Glutamatergic neuron (in vitro differentiated cells): ENCODE measurements around the gene ERI3. TPM values are rescaled to one million over a fixed set of nuclear protein-coding genes. Genes with fewer than 3 reads are reported as not detected.

Experiments used
- DNase-seq: peaks from one replicate; pipeline ENCODE4 v3.0.0; 2022
- H3K27ac Mint-ChIP-seq: one replicate; pipeline ENCODE4 v1.8.0; 2020; ENCODE audit warnings: mild to moderate bottlenecking, mixed read lengths, inconsistent platforms; ENCODE audit not compliant: unreplicated experiment
- H3K27me3 Mint-ChIP-seq: one replicate; pipeline ENCODE4 v1.8.0; 2020; ENCODE audit warnings: mild to moderate bottlenecking, moderate library complexity, mixed read lengths, inconsistent platforms; ENCODE audit not compliant: unreplicated experiment
- H3K36me3 Mint-ChIP-seq: one replicate; pipeline ENCODE4 v1.8.0; 2020; ENCODE audit warnings: mild to moderate bottlenecking, mixed read lengths, inconsistent platforms; ENCODE audit not compliant: unreplicated experiment
- H3K4me1 Mint-ChIP-seq: one replicate; pipeline ENCODE4 v1.8.0; 2020; ENCODE audit warnings: mild to moderate bottlenecking, low read depth, mixed read lengths, inconsistent platforms; ENCODE audit not compliant: unreplicated experiment
- H3K4me3 Mint-ChIP-seq: one replicate; pipeline ENCODE4 v1.8.0; 2020; ENCODE audit warnings: mild to moderate bottlenecking, mixed read lengths, inconsistent platforms; ENCODE audit not compliant: unreplicated experiment
- H3K9me3 Mint-ChIP-seq: one replicate; pipeline ENCODE4 v1.8.0; 2020; ENCODE audit warnings: mild to moderate bottlenecking, moderate library complexity, mixed read lengths, inconsistent platforms; ENCODE audit not compliant: unreplicated experiment
- total RNA-seq: library from RNA; stranded (reverse); fragmentation: NEBNext Ultra II Directional; extraction: Animal tissue kit (Norgen Biotek cat#: 25700); gene quantifications from one replicate; pipeline ENCODE4 v1.2.1, GENCODE V29; 2021; ENCODE audit not compliant: unreplicated experiment
- TF ChIP-seq, protein P1 (sequence below): fragments of 200-600 bp; sonication (generic); IDR thresholded peaks from one replicate; pipeline ENCODE4 v1.5.0; 2021; ENCODE audit not compliant: partially characterized antibody, unreplicated experiment

The ERI3 gene
- total RNA-seq, 1 donor from 2014 or later: 37.0 TPM

DNA sequence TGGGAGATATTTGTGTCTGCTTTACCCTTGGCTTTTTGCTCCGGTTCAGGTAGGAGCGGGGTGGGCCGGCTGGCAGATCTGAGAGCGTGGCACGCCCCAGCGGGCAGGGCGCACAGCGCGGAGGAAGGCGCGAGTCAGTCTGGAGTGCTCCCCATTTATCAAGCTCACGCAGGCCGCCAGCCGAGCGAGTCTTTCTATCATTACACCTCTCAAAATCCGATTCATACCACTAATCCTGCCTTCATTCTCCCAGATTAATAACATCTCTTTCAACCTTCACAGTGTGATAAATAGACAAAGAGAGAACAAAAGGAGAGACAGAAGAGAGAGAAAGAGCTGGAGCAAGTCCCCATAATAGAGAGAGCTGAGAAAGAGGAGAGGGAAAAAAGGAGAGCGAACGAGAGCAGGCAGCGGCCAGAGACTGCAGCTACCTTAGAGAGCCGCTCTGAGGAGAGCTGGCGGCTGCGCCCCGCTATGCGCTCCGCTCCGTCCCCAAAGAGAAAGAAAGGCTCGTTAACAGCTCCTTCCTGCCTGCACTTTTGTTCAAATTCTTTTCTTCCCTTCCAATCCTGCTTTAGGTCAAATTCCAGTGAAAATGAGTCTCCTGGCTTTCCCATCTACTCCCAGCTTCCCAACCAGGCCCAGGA lies 93.8 kb downstream of the ERI3 start:
- Mint-ChIP-seq H3K27me3 (peaks cover 5% of the 10 kb centered on the region), H3K27ac (no peak overlapping the region), H3K9me3 (peaks cover 5% of the 10 kb centered on the region), H3K36me3 (no peaks in the 10 kb centered on the region), H3K4me1 (peaks cover 18% of the 10 kb centered on the region), H3K4me3 (no peak overlapping the region)
- DNase-seq: no peak
- TF ChIP-seq, protein P1, sequence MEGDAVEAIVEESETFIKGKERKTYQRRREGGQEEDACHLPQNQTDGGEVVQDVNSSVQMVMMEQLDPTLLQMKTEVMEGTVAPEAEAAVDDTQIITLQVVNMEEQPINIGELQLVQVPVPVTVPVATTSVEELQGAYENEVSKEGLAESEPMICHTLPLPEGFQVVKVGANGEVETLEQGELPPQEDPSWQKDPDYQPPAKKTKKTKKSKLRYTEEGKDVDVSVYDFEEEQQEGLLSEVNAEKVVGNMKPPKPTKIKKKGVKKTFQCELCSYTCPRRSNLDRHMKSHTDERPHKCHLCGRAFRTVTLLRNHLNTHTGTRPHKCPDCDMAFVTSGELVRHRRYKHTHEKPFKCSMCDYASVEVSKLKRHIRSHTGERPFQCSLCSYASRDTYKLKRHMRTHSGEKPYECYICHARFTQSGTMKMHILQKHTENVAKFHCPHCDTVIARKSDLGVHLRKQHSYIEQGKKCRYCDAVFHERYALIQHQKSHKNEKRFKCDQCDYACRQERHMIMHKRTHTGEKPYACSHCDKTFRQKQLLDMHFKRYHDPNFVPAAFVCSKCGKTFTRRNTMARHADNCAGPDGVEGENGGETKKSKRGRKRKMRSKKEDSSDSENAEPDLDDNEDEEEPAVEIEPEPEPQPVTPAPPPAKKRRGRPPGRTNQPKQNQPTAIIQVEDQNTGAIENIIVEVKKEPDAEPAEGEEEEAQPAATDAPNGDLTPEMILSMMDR: no peak

DNA sequence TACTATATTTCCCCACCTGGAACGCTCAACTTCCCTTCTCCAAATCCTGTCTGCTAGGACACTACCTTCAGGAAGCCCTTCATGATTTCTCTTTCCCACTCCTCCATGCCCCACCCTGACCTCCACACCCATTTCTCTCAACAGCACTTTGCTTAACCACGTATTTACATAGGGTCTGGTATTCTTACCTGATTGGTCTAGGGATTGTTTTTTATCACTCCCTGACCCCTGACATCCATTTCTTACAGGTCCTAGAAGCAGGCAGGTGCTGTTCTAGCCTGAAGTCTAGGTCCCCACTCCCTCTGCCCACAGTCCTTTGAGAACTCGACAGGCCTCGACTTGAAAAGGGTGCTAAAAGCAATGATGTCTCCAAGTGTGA lies 94.3 kb downstream of the ERI3 start:
- H3K4me1 Mint-ChIP-seq: peaks cover 18% of the 10 kb centered on the region
- H3K27me3 Mint-ChIP-seq: peaks cover 5% of the 10 kb centered on the region
- TF ChIP-seq, protein P1: no peak
- no peak overlapping the region for H3K4me3 Mint-ChIP-seq
- H3K27ac Mint-ChIP-seq: no peak overlapping the region
- peaks cover 5% of the 10 kb centered on the region for H3K9me3 Mint-ChIP-seq
- no peak for DNase-seq
- no peaks in the 10 kb centered on the region for H3K36me3 Mint-ChIP-seq

DNA sequence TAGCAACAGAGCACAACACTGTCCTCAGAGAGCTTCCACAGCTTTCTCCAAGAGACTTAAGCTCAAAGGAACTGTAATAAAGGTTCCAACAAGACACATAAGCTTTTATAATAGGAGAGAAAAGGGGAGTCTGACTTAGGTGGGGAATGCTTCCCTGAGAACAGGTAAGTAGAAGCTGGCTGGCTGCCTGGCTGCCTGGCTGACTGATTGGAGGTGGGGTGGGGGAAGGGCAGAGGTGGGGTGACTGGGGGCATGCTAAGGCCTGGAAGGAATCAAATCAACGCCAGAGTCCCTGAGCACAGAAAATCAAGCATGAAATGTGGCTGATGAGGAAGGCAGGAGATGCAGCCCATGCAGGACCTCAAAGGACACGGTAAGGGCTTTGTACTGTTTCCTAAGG lies 96.0 kb downstream of the ERI3 start:
- Mint-ChIP-seq H3K27me3 (peaks cover 3% of the 10 kb centered on the region), H3K36me3 (no peaks in the 10 kb centered on the region), H3K4me1 (peaks cover 18% of the 10 kb centered on the region), H3K27ac (no peak overlapping the region), H3K9me3 (peaks cover 5% of the 10 kb centered on the region), H3K4me3 (no peak overlapping the region)
- DNase-seq: no peak
- TF ChIP-seq, protein P1: no peak

DNA sequence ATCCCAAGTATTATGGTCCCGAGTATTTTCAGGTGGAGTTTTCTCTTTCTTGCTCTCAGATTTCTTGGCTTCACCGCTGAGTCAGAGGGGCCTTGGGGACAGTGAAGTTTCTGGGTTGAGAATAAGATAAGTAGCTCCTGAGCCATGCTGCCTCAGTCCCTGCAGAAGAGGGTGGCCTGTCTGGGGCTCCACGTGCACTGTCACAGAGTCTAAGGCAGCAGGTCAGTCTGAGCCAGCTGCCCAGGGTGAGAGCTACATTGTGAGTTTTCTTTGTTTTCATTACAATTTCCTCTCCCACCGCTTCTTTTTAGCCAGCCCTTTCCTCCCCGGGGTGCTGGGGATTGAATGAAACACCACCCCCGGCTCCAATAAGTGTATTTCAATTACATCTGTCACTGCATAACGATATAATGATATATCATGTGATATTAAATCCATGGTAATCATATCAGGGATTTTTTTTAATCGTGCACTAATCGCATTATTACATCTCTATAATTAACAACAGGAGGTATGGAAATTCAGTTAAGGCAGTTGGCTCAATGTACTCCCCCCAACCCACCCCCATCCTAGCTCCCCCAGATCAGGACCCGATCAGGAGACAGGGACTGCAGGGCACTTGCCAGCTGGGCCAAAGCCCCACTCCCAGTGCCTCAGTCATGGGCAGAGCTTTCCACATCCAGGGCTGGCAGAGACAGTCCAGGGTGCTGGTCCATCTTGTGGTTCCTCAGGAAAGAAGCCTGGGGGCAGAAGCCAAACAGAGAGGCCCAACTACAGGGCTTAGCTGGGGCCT lies 98.1 kb downstream of the ERI3 start:
- Mint-ChIP-seq H3K4me1 (peaks cover 11% of the 10 kb centered on the region), H3K27ac (no peak overlapping the region), H3K9me3 (peaks cover 3% of the 10 kb centered on the region), H3K4me3 (no peak overlapping the region), H3K36me3 (no peaks in the 10 kb centered on the region), H3K27me3 (peaks cover 3% of the 10 kb centered on the region)
- no peak for DNase-seq
- TF ChIP-seq, protein P1: no peak

DNA sequence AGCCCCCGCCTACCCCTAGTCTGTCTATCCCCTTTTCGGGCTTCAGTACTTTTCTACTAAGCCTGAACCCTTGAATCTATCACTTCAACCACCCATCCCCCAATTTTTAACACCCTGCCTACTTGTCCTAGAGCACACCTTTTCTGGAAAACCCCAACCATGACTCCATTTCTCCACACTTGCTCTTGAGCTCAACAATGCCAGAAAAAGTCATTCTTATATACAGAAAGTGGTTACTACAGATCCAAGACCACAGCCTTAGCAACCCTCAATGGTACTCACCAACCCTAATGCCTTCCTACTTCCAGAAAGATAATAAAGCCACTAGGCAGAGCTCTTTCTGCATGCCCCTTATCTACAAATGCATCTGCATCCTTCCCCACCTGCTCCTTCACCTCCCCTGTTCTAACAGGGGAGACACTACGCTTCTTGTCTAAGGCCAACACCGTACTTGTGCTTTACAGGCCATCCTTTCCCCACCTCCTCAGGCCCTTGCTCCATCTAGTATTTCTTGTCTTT lies 100.6 kb downstream of the ERI3 start:
- TF ChIP-seq, protein P1: no peak
- Mint-ChIP-seq H3K4me1 (peaks cover 19% of the 10 kb centered on the region), H3K36me3 (no peaks in the 10 kb centered on the region), H3K4me3 (no peak overlapping the region), H3K27ac (no peak overlapping the region), H3K9me3 (peaks cover 6% of the 10 kb centered on the region), H3K27me3 (peaks cover 6% of the 10 kb centered on the region)
- DNase-seq: no peak
